Esophagus muscularis mucosa (tissue), 4 donors: Measurements from ENCODE around the gene SPINK1.

Source experiments
- EP300 ChIP-seq: sonication (generic); formaldehyde crosslinking; IDR thresholded peaks from one replicate; pipeline ENCODE4 v1.6.1; 2017; ENCODE audit warnings: antibody characterized with exemption
- POLR2A ChIP-seq: fragments of 450-650 bp; IDR thresholded peaks from one replicate; pipeline ENCODE4 v1.6.1; 2017; ENCODE audit warnings: antibody characterized with exemption, moderate library complexity, mild to moderate bottlenecking, low read depth
- POLR2AphosphoS5 ChIP-seq, 2 donors: sonication (generic); formaldehyde crosslinking; IDR thresholded peaks; one replicate each; pipeline ENCODE4 v1.6.1; 2017; ENCODE audit warnings: antibody characterized with exemption in 2 of 2
- TF ChIP-seq, protein P1 (sequence below), 3 experiments: fragments of 200-600 bp in 2 of 3; fragments of 450-650 bp in 1 of 3; sonication (generic) in 2 of 3; IDR thresholded peaks; one replicate each; pipeline ENCODE4 v1.5.1; 2017 to 2019; ENCODE audit warnings: antibody characterized with exemption in 3 of 3, mild to moderate bottlenecking in 2 of 3, moderate library complexity in 1 of 3

DNA sequence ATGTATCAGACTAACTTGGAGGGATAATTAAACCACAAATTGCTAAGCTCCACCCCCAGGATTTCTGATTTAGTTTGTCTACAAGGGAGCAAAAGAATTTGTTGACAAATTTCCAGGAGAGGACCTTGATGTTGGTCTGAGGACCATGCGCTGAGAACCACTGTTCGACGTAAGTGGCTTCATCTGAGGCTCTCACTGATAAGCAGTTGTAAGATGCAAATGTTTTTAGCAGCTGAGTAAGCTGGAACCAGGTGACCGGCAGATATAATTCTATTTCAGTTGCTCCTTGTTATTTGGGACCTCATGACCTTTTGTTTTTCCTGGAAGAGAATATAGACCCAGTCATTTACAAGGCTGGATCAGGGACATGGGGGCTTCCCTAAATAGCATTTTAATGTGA is 14.1 kb upstream of the SPINK1 start:
- TF ChIP-seq, protein P1, sequence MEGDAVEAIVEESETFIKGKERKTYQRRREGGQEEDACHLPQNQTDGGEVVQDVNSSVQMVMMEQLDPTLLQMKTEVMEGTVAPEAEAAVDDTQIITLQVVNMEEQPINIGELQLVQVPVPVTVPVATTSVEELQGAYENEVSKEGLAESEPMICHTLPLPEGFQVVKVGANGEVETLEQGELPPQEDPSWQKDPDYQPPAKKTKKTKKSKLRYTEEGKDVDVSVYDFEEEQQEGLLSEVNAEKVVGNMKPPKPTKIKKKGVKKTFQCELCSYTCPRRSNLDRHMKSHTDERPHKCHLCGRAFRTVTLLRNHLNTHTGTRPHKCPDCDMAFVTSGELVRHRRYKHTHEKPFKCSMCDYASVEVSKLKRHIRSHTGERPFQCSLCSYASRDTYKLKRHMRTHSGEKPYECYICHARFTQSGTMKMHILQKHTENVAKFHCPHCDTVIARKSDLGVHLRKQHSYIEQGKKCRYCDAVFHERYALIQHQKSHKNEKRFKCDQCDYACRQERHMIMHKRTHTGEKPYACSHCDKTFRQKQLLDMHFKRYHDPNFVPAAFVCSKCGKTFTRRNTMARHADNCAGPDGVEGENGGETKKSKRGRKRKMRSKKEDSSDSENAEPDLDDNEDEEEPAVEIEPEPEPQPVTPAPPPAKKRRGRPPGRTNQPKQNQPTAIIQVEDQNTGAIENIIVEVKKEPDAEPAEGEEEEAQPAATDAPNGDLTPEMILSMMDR (IDR thresholded peaks at IDR 0.05), result no peak
- TF ChIP-seq EP300, result no peak
- no peak for TF ChIP-seq POLR2A
- no peak for TF ChIP-seq POLR2AphosphoS5 (IDR thresholded peaks at IDR 0.05)
